Measurements from ENCODE around the gene PLSCR2. TPM values are rescaled to one million over a fixed set of nuclear protein-coding genes. Genes with fewer than 3 reads are reported as not detected.

The PLSCR2 gene
- total and polyA plus RNA-seq, 2 of the 8 experiments (the other 6 are each of a cell fraction or from before 2014, with no cell fraction given) = not detected

DNA sequence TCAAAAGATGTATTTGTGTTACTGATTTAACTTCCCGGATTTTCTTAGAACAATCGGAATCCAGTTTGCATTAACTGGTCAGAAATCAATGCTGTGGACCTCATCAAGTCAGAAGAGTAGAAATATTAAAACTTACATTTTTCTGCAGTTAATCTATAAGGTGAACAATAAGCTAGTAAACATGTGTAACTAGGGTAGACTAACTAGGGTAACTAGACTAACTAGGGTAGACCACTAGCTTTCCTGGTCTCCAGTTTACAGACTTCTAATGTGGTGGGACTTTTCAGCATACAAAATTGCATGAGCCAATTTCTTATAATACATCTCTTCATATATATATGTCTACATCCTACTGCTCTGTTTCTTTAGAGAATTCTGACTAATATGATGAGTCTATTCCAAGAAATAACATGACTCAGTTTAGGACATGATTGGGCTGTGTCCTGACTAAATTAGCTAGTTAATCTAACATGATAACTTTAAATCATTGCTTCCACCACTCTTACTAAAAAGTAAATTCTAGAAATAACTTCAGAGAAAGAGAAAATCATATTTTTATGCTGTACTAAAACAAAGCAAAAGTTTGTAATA is 5.3 kb downstream of the PLSCR2 start:
- Histone ChIP-seq H3K4me3 (ENCODE audit: extremely low read depth in 1 of 4, insufficient read depth in 2 of 4, low read depth in 3 of 4, low read length in 4 of 4) (no peak overlapping the region), H4K20me1 (replicated peaks in 1 of 2; ENCODE audit: control insufficient read depth in 1 of 2, insufficient read depth in 2 of 2, low read length in 2 of 2) (no peaks in the 10 kb centered on the region), H2BK120ac (replicated peaks; ENCODE audit: low read depth, low read length) (no peak overlapping the region), H3K36me3 (ENCODE audit: control insufficient read depth in 2 of 4, insufficient read depth in 4 of 4, low read length in 3 of 4) (no peaks in the 10 kb centered on the region), H2AK5ac (ENCODE audit: low read depth, low read length) (no peak overlapping the region), H2BK20ac (ENCODE audit: low read length) (no peak overlapping the region), H3K4me2 (ENCODE audit: insufficient read depth in 1 of 2, low read depth in 2 of 2, low read length in 2 of 2) (no peak overlapping the region), H3K56ac (replicated peaks; ENCODE audit: insufficient read length, low read depth, low read length) (no peak overlapping the region), H4K91ac (replicated peaks; ENCODE audit: insufficient read length, low read length) (no peak overlapping the region), H2BK15ac (ENCODE audit: low read length) (no peak overlapping the region), H3K14ac (ENCODE audit: insufficient read length) (no peak overlapping the region), H3K18ac (ENCODE audit: extremely low read depth, low read length) (no peak overlapping the region), H3K4ac (replicated peaks; ENCODE audit: insufficient read length, low read depth, low read length) (no peak overlapping the region), H3K23ac (ENCODE audit: insufficient read length) (no peak overlapping the region), H3K27me3 (replicated peaks in 1 of 4; ENCODE audit: control insufficient read depth in 3 of 4, extremely low read depth in 1 of 4, insufficient read depth in 3 of 4, low read length in 3 of 4) (no peaks in the 10 kb centered on the region), H2AFZ (ENCODE audit: low read length) (no peak overlapping the region), H4K8ac (ENCODE audit: extremely low read depth, insufficient read depth, low read length) (no peak overlapping the region), H3K4me1 (replicated peaks in 1 of 4; ENCODE audit: control insufficient read depth in 3 of 4, insufficient read depth in 4 of 4, low read length in 3 of 4) (no peaks in the 10 kb centered on the region), H3K9me3 (ENCODE audit: insufficient read depth in 2 of 2, low read depth in 1 of 2, low read length in 1 of 2) (no peaks in the 10 kb centered on the region; a peak in 1 of 4 replicates), H4K5ac (ENCODE audit: insufficient read length, low read depth, low read length) (no peak overlapping the region), H3K27ac (ENCODE audit: low read depth, low read length) (no peak overlapping the region), H2BK5ac (ENCODE audit: low read depth, low read length) (no peak overlapping the region), H3K9ac (replicated peaks in 1 of 4; ENCODE audit: extremely low read depth in 1 of 4, low read depth in 3 of 4, low read length in 3 of 4) (no peak overlapping the region), H3K79me2 (ENCODE audit: control insufficient read depth in 1 of 2, insufficient read depth in 2 of 2, low read length in 2 of 2) (no peaks in the 10 kb centered on the region), H2BK12ac (ENCODE audit: low read depth, low read length) (no peak overlapping the region), H3K79me1 (ENCODE audit: low read depth, low read length) (no peaks in the 10 kb centered on the region), H3K23me2 (ENCODE audit: low read depth, low read length) (no peaks in the 10 kb centered on the region)
- no peak for TF ChIP-seq RAD21 (IDR thresholded peaks at IDR 0.05 in 1 of 2, conservative IDR thresholded peaks at IDR 0.05 in 1 of 2; ENCODE audit: low read depth in 2 of 2, low read length in 2 of 2)
- no peak for TF ChIP-seq EP300 (IDR thresholded peaks at IDR 0.05; ENCODE audit: borderline replicate concordance in 1 of 2, low read depth in 2 of 2, low read length in 2 of 2)
- TF ChIP-seq ASH2L (IDR thresholded peaks at IDR 0.05; ENCODE audit: low read length) = no peak
- TF ChIP-seq CHD2 (IDR thresholded peaks at IDR 0.05; ENCODE audit: low read length) = no peak
- TF ChIP-seq, protein P1, sequence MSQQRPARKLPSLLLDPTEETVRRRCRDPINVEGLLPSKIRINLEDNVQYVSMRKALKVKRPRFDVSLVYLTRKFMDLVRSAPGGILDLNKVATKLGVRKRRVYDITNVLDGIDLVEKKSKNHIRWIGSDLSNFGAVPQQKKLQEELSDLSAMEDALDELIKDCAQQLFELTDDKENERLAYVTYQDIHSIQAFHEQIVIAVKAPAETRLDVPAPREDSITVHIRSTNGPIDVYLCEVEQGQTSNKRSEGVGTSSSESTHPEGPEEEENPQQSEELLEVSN (IDR thresholded peaks at IDR 0.05) = no peak
- TF ChIP-seq SUZ12 (IDR thresholded peaks at IDR 0.05; ENCODE audit: low read length) = no peak
- TF ChIP-seq MAFK (IDR thresholded peaks at IDR 0.05; ENCODE audit: low read depth, low read length) = no peak
- no peak for TF ChIP-seq EZH2 (IDR thresholded peaks at IDR 0.05; ENCODE audit: low read depth, low read length, severe bottlenecking)
- no peak for TF ChIP-seq CREB1 (IDR thresholded peaks at IDR 0.05)
- no peak for TF ChIP-seq GABPA (IDR thresholded peaks at IDR 0.05; ENCODE audit: borderline replicate concordance, insufficient read depth, low read length)
- TF ChIP-seq CEBPB (IDR thresholded peaks at IDR 0.05; ENCODE audit: low read depth, low read length) = no peak
- DNase-seq (ENCODE audit: low read depth in 1 of 2, low spot score in 2 of 2) = no peak
- CTCF ChIA-PET (ENCODE audit: partially characterized antibody) = interaction anchor here (0.6 kb wide), 1 partner anchor 177 kb away, joined by 3 read pairs; no protein-coding TSS in a partner anchor
- WGBS, 2 experiments (ENCODE audit: extremely low coverage in 1 of 2, insufficient coverage in 1 of 2, insufficient read length in 1 of 2, insufficient replicate concordance in 2 of 2, low coverage in 1 of 2, low lambda C conversion rate in 2 of 2, missing lambda C conversion rate in 1 of 2) = 98% methylated on average over 2 of the region's 2 CpGs; no CpG with 5 or more reads in 1 of the 2 experiments
- POLR2A ChIA-PET (ENCODE audit: partially characterized antibody) = no interaction called here
- no peak for FAIRE-seq
